ENCODE measurements around the gene DENND11.
"Not testable (repeated sequence)": the region's sequence is repeated elsewhere in the genome, so short reads cannot be mapped to it uniquely, and the experiment has no call there.

The DENND11 gene

DNA sequence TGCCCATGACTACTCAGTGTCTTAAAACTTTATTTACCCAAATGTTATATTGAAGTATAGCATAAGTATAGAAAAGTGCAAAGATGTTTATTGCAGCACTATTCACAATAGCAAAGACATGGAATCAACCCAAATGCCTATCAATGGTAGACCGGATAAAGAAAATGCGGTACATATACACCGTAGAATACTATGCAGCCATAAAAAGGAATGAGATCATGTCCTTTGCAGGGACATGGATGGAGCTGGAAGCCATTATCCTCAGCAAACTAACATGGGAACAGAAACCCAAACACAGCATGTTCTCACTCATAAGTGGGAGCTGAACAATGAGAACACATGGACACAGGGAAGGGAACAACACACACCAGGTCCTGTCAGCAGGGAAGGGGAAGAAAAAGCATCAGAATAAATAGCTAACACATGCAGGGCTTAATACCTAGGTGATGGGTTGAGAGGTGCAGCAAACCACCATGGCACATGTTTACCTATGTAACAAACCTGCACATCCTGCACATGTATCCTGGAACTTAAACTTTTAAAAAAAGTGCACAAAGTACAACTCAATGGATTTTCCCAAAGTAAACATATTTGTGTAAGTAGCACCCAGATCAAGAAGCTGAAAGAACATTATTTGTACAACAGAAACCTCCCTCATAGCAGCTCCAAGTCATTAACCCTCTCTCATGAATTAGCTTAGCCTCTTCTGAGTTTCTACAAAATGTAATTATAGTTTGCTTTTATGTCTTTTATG lies 12.7 kb downstream of the DENND11 start:
- H2BK5ac ChIP-seq (ENCODE audit: low read depth, low read length, poor library complexity, severe bottlenecking); H3K14ac ChIP-seq (ENCODE audit: low read length in 2 of 2); H4K91ac ChIP-seq (ENCODE audit: low read length); H4K8ac ChIP-seq (ENCODE audit: low read length); H3K23ac ChIP-seq (ENCODE audit: low read length in 2 of 2); H3K9me3 ChIP-seq (ENCODE audit: control insufficient read depth, low read length); H2BK12ac ChIP-seq (ENCODE audit: low read length in 2 of 2); H3K27me3 ChIP-seq (ENCODE audit: control insufficient read depth in 1 of 2, insufficient read depth in 1 of 2, low read length in 2 of 2); H3K4me1 ChIP-seq (ENCODE audit: control insufficient read depth, insufficient read depth, low read depth, low read length); H2BK120ac ChIP-seq (ENCODE audit: low read depth, low read length); H3K27ac ChIP-seq (ENCODE audit: low read length, poor library complexity, severe bottlenecking); H3K9ac ChIP-seq (ENCODE audit: low read length); H3K4me3 ChIP-seq (ENCODE audit: insufficient read depth in 1 of 2, low read depth in 1 of 2, low read length in 2 of 2); H3K36me3 ChIP-seq (ENCODE audit: control insufficient read depth in 1 of 2, insufficient read depth in 2 of 2, low read depth in 1 of 2, low read length in 2 of 2); H2AFZ ChIP-seq (ENCODE audit: low read depth, low read length); H3K18ac ChIP-seq (ENCODE audit: low read depth in 1 of 2, low read length in 2 of 2); H2AK5ac ChIP-seq (ENCODE audit: low read length, severe bottlenecking); H2BK15ac ChIP-seq (ENCODE audit: low read depth, poor library complexity, severe bottlenecking); H3K4me2 ChIP-seq (ENCODE audit: low read length, poor library complexity, severe bottlenecking); DNase-seq; H3K4ac ChIP-seq (ENCODE audit: low read depth in 1 of 2, low read length in 2 of 2): not testable (repeated sequence)
- 100% methylated on average over 3 of the region's 3 CpGs for WGBS
- peaks cover 23% of the 10 kb centered on the region for H3K79me1 ChIP-seq (replicated peaks; ENCODE audit: low read length, poor library complexity, severe bottlenecking)

DNA sequence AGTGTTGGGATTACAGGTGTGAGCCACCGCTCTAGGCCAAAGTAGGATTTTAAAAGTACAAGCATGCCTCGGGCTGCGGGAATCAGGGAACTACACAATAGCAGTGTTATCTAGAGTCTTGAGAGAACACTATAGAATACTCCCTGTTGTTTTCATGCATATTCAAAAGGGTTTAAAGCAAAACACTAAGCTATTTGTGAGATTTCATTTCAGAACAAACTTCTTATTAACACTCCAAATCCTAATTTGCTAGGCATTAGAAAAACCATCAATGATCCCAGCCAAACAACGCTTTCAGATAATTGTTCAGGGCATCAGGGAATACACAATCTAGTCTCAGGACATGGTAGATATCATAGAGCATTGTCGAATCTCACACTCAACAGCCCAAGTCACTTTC lies 13.9 kb downstream of the DENND11 start:
- Histone ChIP-seq H4K91ac (ENCODE audit: low read length) (no peak overlapping the region), H3K23ac (ENCODE audit: low read length in 2 of 2) (no peak overlapping the region), H3K14ac (ENCODE audit: low read length in 2 of 2) (no peak overlapping the region), H3K27ac (ENCODE audit: low read length, poor library complexity, severe bottlenecking) (no peak overlapping the region), H3K9ac (ENCODE audit: low read length) (no peak overlapping the region), H4K8ac (ENCODE audit: low read length) (no peak overlapping the region), H2BK120ac (ENCODE audit: low read depth, low read length) (no peak overlapping the region), H2BK5ac (ENCODE audit: low read depth, low read length, poor library complexity, severe bottlenecking) (no peak overlapping the region), H2AFZ (ENCODE audit: low read depth, low read length) (no peak overlapping the region), H3K27me3 (ENCODE audit: control insufficient read depth in 1 of 2, insufficient read depth in 1 of 2, low read length in 2 of 2) (no peaks in the 10 kb centered on the region), H3K4ac (ENCODE audit: low read depth in 1 of 2, low read length in 2 of 2) (no peak overlapping the region), H2BK15ac (ENCODE audit: low read depth, poor library complexity, severe bottlenecking) (no peak overlapping the region), H3K18ac (ENCODE audit: low read depth in 1 of 2, low read length in 2 of 2) (no peak overlapping the region), H3K4me3 (ENCODE audit: insufficient read depth in 1 of 2, low read depth in 1 of 2, low read length in 2 of 2) (no peak overlapping the region), H2AK5ac (ENCODE audit: low read length, severe bottlenecking) (no peak overlapping the region), H3K9me3 (ENCODE audit: control insufficient read depth, low read length) (no peaks in the 10 kb centered on the region), H3K36me3 (ENCODE audit: control insufficient read depth in 1 of 2, insufficient read depth in 2 of 2, low read depth in 1 of 2, low read length in 2 of 2) (peaks cover 5 to 7% of the 10 kb centered on the region in 2 experiments), H3K4me2 (ENCODE audit: low read length, poor library complexity, severe bottlenecking) (no peak overlapping the region), H2BK12ac (ENCODE audit: low read length in 2 of 2) (no peak overlapping the region), H3K79me1 (replicated peaks; ENCODE audit: low read length, poor library complexity, severe bottlenecking) (peaks cover 19% of the 10 kb centered on the region), H3K4me1 (ENCODE audit: control insufficient read depth, insufficient read depth, low read depth, low read length) (no peaks in the 10 kb centered on the region)
- WGBS, result 100% methylated on average over 2 of the region's 5 CpGs
- DNase-seq, result no peak

DNA sequence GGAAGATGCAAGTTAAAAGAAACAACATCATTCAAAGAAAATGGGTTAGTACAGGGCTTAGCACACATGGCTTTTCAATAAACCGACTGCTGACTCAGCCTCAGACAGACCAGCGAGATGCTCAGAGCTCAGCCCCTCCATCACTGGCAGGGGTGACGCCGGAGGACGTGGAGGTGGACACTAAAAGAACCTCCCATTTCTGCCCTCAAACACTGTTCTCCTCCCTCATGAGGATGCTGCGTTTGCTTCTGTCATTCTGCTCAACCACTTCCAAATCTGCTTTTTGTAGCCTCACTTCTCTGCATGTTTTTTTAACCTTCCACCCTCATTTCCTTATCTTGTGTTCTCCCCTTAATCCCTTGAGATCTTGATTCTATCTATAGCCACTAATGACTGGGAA lies 15.3 kb downstream of the DENND11 start:
- Histone ChIP-seq H3K36me3 (ENCODE audit: control insufficient read depth in 1 of 2, insufficient read depth in 2 of 2, low read depth in 1 of 2, low read length in 2 of 2) (peaks cover 7 to 13% of the 10 kb centered on the region in 2 experiments), H3K4ac (ENCODE audit: low read depth in 1 of 2, low read length in 2 of 2) (no peak overlapping the region), H3K79me1 (replicated peaks; ENCODE audit: low read length, poor library complexity, severe bottlenecking) (peaks cover 17% of the 10 kb centered on the region), H2BK120ac (ENCODE audit: low read depth, low read length) (no peak overlapping the region), H3K4me1 (ENCODE audit: control insufficient read depth, insufficient read depth, low read depth, low read length) (no peaks in the 10 kb centered on the region), H3K4me2 (ENCODE audit: low read length, poor library complexity, severe bottlenecking) (no peak overlapping the region), H3K14ac (ENCODE audit: low read length in 2 of 2) (no peak overlapping the region), H3K9ac (ENCODE audit: low read length) (no peak overlapping the region), H3K27ac (ENCODE audit: low read length, poor library complexity, severe bottlenecking) (no peak overlapping the region), H2AFZ (ENCODE audit: low read depth, low read length) (no peak overlapping the region), H2BK15ac (ENCODE audit: low read depth, poor library complexity, severe bottlenecking) (no peak overlapping the region), H3K9me3 (ENCODE audit: control insufficient read depth, low read length) (no peaks in the 10 kb centered on the region), H2BK12ac (ENCODE audit: low read length in 2 of 2) (no peak overlapping the region), H4K91ac (ENCODE audit: low read length) (no peak overlapping the region), H4K8ac (ENCODE audit: low read length) (no peak overlapping the region), H2AK5ac (ENCODE audit: low read length, severe bottlenecking) (no peak overlapping the region), H3K27me3 (ENCODE audit: control insufficient read depth in 1 of 2, insufficient read depth in 1 of 2, low read length in 2 of 2) (no peaks in the 10 kb centered on the region), H3K18ac (ENCODE audit: low read depth in 1 of 2, low read length in 2 of 2) (no peak overlapping the region), H3K23ac (ENCODE audit: low read length in 2 of 2) (no peak overlapping the region), H3K4me3 (ENCODE audit: insufficient read depth in 1 of 2, low read depth in 1 of 2, low read length in 2 of 2) (no peak overlapping the region), H2BK5ac (ENCODE audit: low read depth, low read length, poor library complexity, severe bottlenecking) (no peak overlapping the region)
- DNase-seq, result no peak
- WGBS, result 93% methylated on average over 6 of the region's 6 CpGs

DNA sequence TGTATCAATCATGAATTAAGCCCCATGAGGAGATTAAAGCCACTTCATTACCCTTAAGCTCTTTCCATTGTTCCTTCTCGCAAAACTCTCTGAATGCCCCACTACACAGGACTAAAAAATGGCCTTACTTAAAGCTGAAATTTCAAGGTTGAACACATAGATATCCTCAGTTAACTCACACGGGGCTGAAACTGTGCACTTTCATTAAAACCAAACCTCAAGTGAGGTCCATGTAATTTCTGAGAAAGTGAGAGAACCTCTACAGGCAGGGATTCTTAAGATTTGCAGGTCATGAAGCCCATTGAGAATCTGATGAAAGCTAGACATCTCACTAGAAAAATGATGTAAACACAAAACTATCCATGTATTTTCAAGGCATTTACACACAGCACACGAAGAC lies 15.9 kb downstream of the DENND11 start:
- no peak overlapping the region for H2BK120ac ChIP-seq (ENCODE audit: low read depth, low read length)
- H3K4ac ChIP-seq (ENCODE audit: low read depth in 1 of 2, low read length in 2 of 2), result no peak overlapping the region
- no peaks in the 10 kb centered on the region for H3K9me3 ChIP-seq (ENCODE audit: control insufficient read depth, low read length)
- 100% methylated on average over 2 of the region's 3 CpGs for WGBS
- no peak overlapping the region for H2BK12ac ChIP-seq (ENCODE audit: low read length in 2 of 2)
- peaks cover 7 to 15% of the 10 kb centered on the region in 2 experiments for H3K36me3 ChIP-seq (ENCODE audit: control insufficient read depth in 1 of 2, insufficient read depth in 2 of 2, low read depth in 1 of 2, low read length in 2 of 2)
- no peak overlapping the region for H2AFZ ChIP-seq (ENCODE audit: low read depth, low read length)
- no peak overlapping the region for H3K9ac ChIP-seq (ENCODE audit: low read length)
- no peaks in the 10 kb centered on the region for H3K4me1 ChIP-seq (ENCODE audit: control insufficient read depth, insufficient read depth, low read depth, low read length)
- no peak overlapping the region for H2AK5ac ChIP-seq (ENCODE audit: low read length, severe bottlenecking)
- DNase-seq, result no peak
- H2BK5ac ChIP-seq (ENCODE audit: low read depth, low read length, poor library complexity, severe bottlenecking), result no peak overlapping the region
- H3K23ac ChIP-seq (ENCODE audit: low read length in 2 of 2), result no peak overlapping the region
- H4K8ac ChIP-seq (ENCODE audit: low read length), result no peak overlapping the region
- no peak overlapping the region for H3K27ac ChIP-seq (ENCODE audit: low read length, poor library complexity, severe bottlenecking)
- no peak overlapping the region for H3K18ac ChIP-seq (ENCODE audit: low read depth in 1 of 2, low read length in 2 of 2)
- no peak overlapping the region for H4K91ac ChIP-seq (ENCODE audit: low read length)
- H3K4me3 ChIP-seq (ENCODE audit: insufficient read depth in 1 of 2, low read depth in 1 of 2, low read length in 2 of 2), result no peak overlapping the region
- H3K14ac ChIP-seq (ENCODE audit: low read length in 2 of 2), result no peak overlapping the region
- H3K79me1 ChIP-seq (replicated peaks; ENCODE audit: low read length, poor library complexity, severe bottlenecking), result peaks cover 13% of the 10 kb centered on the region
- H3K4me2 ChIP-seq (ENCODE audit: low read length, poor library complexity, severe bottlenecking), result no peak overlapping the region
- no peaks in the 10 kb centered on the region for H3K27me3 ChIP-seq (ENCODE audit: control insufficient read depth in 1 of 2, insufficient read depth in 1 of 2, low read length in 2 of 2)
- H2BK15ac ChIP-seq (ENCODE audit: low read depth, poor library complexity, severe bottlenecking), result no peak overlapping the region

Measured in mesenchymal stem cell (in vitro differentiated cells and primary cell).